Measurements from ENCODE around the gene TMEM35B. TPM values are rescaled to one million over a fixed set of nuclear protein-coding genes. Genes with fewer than 3 reads are reported as not detected.
"Not testable (repeated sequence)": the region's sequence is repeated elsewhere in the genome, so short reads cannot be mapped to it uniquely, and the experiment has no call there.

The TMEM35B gene
- total RNA-seq, 3 donors from 2014 or later (not counting 1 experiment from before 2014, with no cell fraction given), result 4.1 to 18.5 (median 10.5) TPM

DNA sequence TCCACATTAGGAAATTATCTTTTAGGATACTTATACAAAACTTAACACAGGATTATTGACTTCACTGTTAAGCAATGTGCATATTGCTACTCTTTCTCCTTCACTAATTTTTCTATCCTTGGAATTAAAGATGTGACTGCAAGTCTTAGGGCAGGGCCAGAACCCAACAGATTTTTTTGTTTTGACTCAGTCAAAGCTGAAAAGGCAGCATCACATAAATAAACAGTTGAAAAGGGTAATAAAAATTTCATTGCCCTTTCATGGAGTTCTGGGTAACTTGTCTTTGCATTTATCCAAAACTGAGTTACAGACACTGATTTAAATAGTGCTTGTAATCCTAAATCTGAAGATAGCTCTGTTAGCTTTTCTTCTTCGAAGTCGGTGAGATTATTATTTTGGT is 1.9 kb upstream of the TMEM35B start:
- Mint-ChIP-seq H3K4me3 (peak overlapping the region; percentile 55), H3K27me3 (ENCODE audit: low read depth in 2 of 2) (no peaks in the 10 kb centered on the region), H3K4me1 (peaks cover 12 to 30% of the 10 kb centered on the region in 2 donors), H3K9me3 (no peaks in the 10 kb centered on the region), H3K27ac (peak overlapping the region in 1 of 2 donors; percentile 87), H3K36me3 (no peaks in the 10 kb centered on the region)
- Histone ChIP-seq H3K9me3 (ENCODE audit: control insufficient read depth, insufficient read depth, low read length) (no peaks in the 10 kb centered on the region), H3K36me3 (ENCODE audit: control insufficient read depth, insufficient read depth, low read length) (peaks cover 12% of the 10 kb centered on the region), H3K4me3 (ENCODE audit: low read length) (no peak overlapping the region), H3K27me3 (ENCODE audit: control insufficient read depth, insufficient read depth, low read length) (no peaks in the 10 kb centered on the region), H3K4me1 (ENCODE audit: control insufficient read depth, insufficient read depth, low read length) (peaks cover 27% of the 10 kb centered on the region), H3K27ac (ENCODE audit: low read length) (no peak overlapping the region)
- DNase-seq, result no peak
- TF ChIP-seq, protein P1, sequence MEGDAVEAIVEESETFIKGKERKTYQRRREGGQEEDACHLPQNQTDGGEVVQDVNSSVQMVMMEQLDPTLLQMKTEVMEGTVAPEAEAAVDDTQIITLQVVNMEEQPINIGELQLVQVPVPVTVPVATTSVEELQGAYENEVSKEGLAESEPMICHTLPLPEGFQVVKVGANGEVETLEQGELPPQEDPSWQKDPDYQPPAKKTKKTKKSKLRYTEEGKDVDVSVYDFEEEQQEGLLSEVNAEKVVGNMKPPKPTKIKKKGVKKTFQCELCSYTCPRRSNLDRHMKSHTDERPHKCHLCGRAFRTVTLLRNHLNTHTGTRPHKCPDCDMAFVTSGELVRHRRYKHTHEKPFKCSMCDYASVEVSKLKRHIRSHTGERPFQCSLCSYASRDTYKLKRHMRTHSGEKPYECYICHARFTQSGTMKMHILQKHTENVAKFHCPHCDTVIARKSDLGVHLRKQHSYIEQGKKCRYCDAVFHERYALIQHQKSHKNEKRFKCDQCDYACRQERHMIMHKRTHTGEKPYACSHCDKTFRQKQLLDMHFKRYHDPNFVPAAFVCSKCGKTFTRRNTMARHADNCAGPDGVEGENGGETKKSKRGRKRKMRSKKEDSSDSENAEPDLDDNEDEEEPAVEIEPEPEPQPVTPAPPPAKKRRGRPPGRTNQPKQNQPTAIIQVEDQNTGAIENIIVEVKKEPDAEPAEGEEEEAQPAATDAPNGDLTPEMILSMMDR (IDR thresholded peaks at IDR 0.05), result no peak
- no peak for ATAC-seq
- WGBS (ENCODE audit: insufficient coverage), result 100% methylated on average over 2 of the region's 2 CpGs
- intact Hi-C loops (cut with micrococcal nuclease), result no loop called here

DNA sequence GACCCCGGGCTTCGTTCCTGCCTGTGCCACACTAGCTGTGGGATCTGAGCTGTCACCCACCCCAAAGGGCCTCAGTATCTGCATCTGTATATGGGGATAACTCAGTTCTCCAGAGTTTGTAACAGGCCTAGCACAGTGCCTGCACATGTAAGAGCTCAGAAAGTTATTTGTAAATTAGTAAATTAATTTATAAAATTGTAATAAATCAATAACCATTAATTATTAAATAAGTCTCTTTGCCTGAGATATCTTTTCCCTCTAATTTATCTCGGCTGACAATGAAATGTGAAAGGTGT is 410 bp upstream of the TMEM35B start:
- intact Hi-C loops (cut with micrococcal nuclease), result loop anchor here (1.0 kb wide), 1 partner anchor 46 kb away; the partner anchor contains the start of gene ZMYM6
- 0% methylated on average over 2 of the region's 3 CpGs for WGBS (ENCODE audit: insufficient coverage)
- H3K27me3 Mint-ChIP-seq (ENCODE audit: low read depth in 2 of 2); DNase-seq; H3K36me3 Mint-ChIP-seq; H3K27me3 ChIP-seq (ENCODE audit: control insufficient read depth, insufficient read depth, low read length); H3K9me3 Mint-ChIP-seq; H3K9me3 ChIP-seq (ENCODE audit: control insufficient read depth, insufficient read depth, low read length): not testable (repeated sequence)
- H3K4me3 Mint-ChIP-seq, result peak overlapping the region; percentile 90
- Histone ChIP-seq H3K36me3 (ENCODE audit: control insufficient read depth, insufficient read depth, low read length) (peaks cover 11% of the 10 kb centered on the region), H3K4me1 (ENCODE audit: control insufficient read depth, insufficient read depth, low read length) (peaks cover 27% of the 10 kb centered on the region), H3K4me3 (ENCODE audit: low read length) (peak overlapping the region; percentile 90), H3K27ac (ENCODE audit: low read length) (peak overlapping the region; percentile 91)
- TF ChIP-seq, protein P1 (IDR thresholded peaks at IDR 0.05), result peak; percentile 8
- peak overlapping the region; percentile 87 to 90 for H3K27ac Mint-ChIP-seq
- peak in 1 of 3 donors; percentile 25 for ATAC-seq
- H3K4me1 Mint-ChIP-seq, result peaks cover 18 to 41% of the 10 kb centered on the region in 2 donors

DNA sequence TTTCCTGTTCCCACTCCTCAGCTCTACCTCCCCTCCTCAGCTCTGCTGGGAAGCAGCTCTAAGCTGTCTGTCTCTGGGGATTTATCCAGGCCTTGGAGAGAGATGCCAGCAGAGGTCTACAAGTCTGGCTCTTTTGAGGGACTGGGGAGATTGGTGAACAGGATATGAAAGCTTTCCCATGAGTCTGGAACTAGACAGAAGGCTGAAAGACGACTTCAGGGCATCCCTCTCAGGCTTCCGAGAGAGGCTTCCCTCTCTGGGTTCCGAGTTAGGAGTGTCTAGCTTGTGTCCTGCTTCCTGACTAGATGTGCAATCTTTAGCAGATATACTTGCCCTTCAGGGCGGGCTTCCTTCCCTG is 733 bp downstream of the TMEM35B start:
- H3K27ac ChIP-seq (ENCODE audit: low read length), result peak overlapping the region; percentile 91
- Mint-ChIP-seq H3K4me3 (peak overlapping the region; percentile 97), H3K4me1 (peaks cover 18 to 45% of the 10 kb centered on the region in 2 donors), H3K27me3 (ENCODE audit: low read depth in 2 of 2) (no peaks in the 10 kb centered on the region), H3K9me3 (no peaks in the 10 kb centered on the region), H3K27ac (peak overlapping the region; percentile 87 to 90), H3K36me3 (no peaks in the 10 kb centered on the region)
- H3K4me3 ChIP-seq (ENCODE audit: low read length), result peak overlapping the region; percentile 90
- DNase-seq (peak in 1 of 2 donors; percentile 37), ATAC-seq (peak in 2 of 3 donors; percentile 3)
- TF ChIP-seq, protein P1 (IDR thresholded peaks at IDR 0.05), result no peak
- peaks cover 11% of the 10 kb centered on the region for H3K36me3 ChIP-seq (ENCODE audit: control insufficient read depth, insufficient read depth, low read length)
- no peaks in the 10 kb centered on the region for H3K9me3 ChIP-seq (ENCODE audit: control insufficient read depth, insufficient read depth, low read length)
- peaks cover 27% of the 10 kb centered on the region for H3K4me1 ChIP-seq (ENCODE audit: control insufficient read depth, insufficient read depth, low read length)
- intact Hi-C loops (cut with micrococcal nuclease), result no loop called here
- 2% methylated on average over 4 of the region's 4 CpGs for WGBS (ENCODE audit: insufficient coverage)
- no peaks in the 10 kb centered on the region for H3K27me3 ChIP-seq (ENCODE audit: control insufficient read depth, insufficient read depth, low read length)

DNA sequence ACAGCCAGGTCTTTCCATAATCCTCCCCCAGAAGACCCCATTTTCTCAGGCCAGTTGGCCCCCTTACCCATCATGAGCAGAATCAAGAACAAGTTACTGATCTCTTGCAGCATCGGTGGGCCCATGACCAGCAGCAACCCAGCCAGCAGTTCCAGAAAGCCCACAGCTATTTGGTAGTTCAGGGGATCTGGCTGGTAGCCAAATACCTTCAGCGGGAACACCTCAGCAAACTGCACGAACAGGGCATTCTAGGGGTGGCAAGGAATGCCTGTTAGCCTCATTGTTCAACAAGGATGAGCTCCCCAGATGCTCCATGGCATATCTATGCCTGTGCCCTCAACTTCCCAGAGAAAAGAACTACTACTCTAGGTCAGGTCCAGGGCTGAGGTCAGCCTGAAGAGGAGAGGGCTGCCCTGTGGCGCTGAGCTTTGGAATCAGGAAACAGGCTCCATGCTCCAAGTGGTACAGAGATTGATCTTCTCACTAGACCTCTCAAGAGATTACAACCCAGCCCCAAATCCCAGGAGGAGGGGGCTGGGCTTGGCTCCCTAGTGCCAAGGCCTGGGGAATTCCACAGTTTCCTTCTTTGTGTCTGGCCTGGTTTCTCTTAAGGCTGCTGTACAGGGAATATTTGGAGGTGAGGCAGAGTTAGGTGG is 1.3 kb downstream of the TMEM35B start:
- TF ChIP-seq, protein P1 (IDR thresholded peaks at IDR 0.05), result no peak
- H3K27ac Mint-ChIP-seq, result peak overlapping the region; percentile 87 to 90
- Histone ChIP-seq H3K4me3 (ENCODE audit: low read length) (peak overlapping the region; percentile 90), H3K27ac (ENCODE audit: low read length) (peak overlapping the region; percentile 91), H3K36me3 (ENCODE audit: control insufficient read depth, insufficient read depth, low read length) (peaks cover 11% of the 10 kb centered on the region), H3K9me3 (ENCODE audit: control insufficient read depth, insufficient read depth, low read length) (no peaks in the 10 kb centered on the region), H3K27me3 (ENCODE audit: control insufficient read depth, insufficient read depth, low read length) (no peaks in the 10 kb centered on the region), H3K4me1 (ENCODE audit: control insufficient read depth, insufficient read depth, low read length) (peaks cover 27% of the 10 kb centered on the region)
- DNase-seq, result peak in 1 of 2 donors; percentile 27
- no peaks in the 10 kb centered on the region for H3K36me3 Mint-ChIP-seq
- H3K27me3 Mint-ChIP-seq (ENCODE audit: low read depth in 2 of 2), result no peaks in the 10 kb centered on the region
- no peak for ATAC-seq
- H3K4me3 Mint-ChIP-seq, result peak overlapping the region; percentile 97
- WGBS (ENCODE audit: insufficient coverage), result 93% methylated on average over 4 of the region's 4 CpGs
- intact Hi-C loops (cut with micrococcal nuclease), result no loop called here
- H3K4me1 Mint-ChIP-seq, result peaks cover 18 to 48% of the 10 kb centered on the region in 2 donors
- H3K9me3 Mint-ChIP-seq, result no peaks in the 10 kb centered on the region
